22Rv1 (cell line): ENCODE measurements around the gene PCYOX1L.

Source experiments
- H3K27ac ChIP-seq: fragments of 450-650 bp; 2 replicates; pipeline ENCODE4 v1.5.1; 2017
- ZFX ChIP-seq: fragments of 450-650 bp; IDR thresholded peaks from 2 replicates; pipeline ENCODE4 v1.6.1; 2017; ENCODE audit warnings: antibody characterized with exemption, borderline replicate concordance
- TF ChIP-seq, protein P1 (sequence below): fragments of 450-650 bp; IDR thresholded peaks from 2 replicates; pipeline ENCODE4 v1.5.1; 2017; ENCODE audit warnings: mild to moderate bottlenecking

PCYOX1L gene

DNA sequence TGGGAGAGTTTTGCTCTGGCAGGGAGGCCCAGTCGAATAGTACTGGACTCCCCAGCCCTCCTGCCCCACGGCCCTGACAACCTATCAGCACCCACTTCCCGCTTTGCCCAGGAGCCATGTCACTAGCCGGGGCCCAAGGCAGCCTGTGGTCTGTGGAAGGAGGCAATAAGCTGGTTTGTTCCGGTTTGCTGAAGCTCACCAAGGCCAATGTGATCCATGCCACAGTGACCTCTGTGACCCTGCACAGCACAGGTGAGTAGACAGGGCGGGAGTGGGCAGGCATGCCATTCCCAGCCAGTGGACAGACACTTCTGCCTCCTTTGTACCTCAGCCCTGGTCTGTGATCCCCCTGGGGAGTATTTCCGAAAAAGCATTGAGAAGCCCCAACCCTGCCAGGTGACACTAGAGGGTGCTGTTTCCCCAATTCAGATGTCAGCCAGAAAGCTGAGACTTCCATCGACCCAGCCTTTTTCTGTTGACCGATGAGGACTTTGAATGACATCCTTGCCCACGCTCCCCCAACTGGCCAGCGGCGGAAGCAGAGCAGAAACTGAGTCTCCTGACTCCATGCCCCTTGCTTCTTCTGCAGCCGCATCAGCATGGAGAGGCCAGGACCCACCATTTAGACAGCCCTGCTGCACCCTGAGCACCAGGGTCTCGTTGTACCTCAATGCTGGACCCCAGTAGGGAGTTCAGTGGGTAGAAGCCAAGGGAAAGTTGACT is 9.6 kb downstream of the PCYOX1L start:
- TF ChIP-seq ZFX: no peak
- TF ChIP-seq, protein P1, sequence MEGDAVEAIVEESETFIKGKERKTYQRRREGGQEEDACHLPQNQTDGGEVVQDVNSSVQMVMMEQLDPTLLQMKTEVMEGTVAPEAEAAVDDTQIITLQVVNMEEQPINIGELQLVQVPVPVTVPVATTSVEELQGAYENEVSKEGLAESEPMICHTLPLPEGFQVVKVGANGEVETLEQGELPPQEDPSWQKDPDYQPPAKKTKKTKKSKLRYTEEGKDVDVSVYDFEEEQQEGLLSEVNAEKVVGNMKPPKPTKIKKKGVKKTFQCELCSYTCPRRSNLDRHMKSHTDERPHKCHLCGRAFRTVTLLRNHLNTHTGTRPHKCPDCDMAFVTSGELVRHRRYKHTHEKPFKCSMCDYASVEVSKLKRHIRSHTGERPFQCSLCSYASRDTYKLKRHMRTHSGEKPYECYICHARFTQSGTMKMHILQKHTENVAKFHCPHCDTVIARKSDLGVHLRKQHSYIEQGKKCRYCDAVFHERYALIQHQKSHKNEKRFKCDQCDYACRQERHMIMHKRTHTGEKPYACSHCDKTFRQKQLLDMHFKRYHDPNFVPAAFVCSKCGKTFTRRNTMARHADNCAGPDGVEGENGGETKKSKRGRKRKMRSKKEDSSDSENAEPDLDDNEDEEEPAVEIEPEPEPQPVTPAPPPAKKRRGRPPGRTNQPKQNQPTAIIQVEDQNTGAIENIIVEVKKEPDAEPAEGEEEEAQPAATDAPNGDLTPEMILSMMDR: peak; percentile 86
- no peak overlapping the region for H3K27ac ChIP-seq

- TF ChIP-seq, protein P1: no peak
- no peak for TF ChIP-seq ZFX
- no peak overlapping the region for H3K27ac ChIP-seq
Measured at GRCh38 chr5:149367972-149368645, 10.3 kb downstream of the PCYOX1L start.

DNA sequence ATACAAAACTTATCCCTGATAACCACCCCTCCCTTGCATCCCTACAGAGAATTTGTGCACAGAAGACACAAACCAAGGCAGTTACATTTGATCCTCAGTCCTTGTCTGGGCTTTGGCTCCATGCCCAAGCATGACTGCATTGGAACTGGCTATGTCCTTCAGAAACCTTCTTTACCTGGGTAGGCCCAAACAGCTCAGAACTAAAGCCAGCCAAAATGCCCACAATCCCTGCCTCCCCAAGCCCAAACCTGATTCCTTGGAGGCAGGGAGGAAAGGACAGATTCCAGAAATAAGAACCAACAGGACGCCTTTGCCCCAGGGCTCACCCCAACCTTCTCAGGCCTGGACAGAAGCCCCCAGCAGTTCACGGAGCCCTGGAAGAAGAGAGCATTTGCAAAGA is 13.0 kb downstream of the PCYOX1L start:
- TF ChIP-seq, protein P1: no peak
- TF ChIP-seq ZFX: no peak
- no peak overlapping the region for H3K27ac ChIP-seq

DNA sequence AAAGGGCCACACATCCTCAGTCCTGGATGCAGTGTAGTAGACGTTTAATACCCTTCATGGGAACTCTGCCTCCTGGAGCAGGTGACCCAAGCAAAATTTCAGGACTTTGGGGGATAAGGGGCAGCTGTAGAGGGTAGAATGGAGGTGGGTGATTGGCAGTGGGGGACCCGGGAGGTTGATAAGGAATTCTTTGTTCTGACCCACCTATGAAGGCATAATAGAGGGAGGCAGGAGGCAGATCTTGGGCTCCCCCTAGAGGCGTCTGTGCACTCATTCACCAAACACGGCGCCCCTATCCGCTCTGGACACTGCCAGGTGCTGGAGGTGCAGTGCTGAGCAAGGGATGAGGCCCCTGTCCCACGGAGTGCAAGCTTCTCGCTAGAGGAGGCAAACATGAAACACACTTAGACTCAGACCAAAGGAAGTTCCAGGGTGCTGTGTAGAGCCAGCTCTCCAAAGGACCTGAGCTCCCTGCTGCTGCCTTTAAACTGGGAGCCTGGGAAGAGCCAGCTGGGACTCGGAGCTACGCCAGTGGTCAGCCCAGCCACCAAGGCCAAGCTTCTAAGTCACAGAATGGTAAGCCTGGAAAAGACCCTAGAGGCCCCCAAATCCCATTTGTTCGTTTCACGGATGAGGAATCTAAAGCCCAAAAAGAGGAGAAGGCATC is 13.6 kb downstream of the PCYOX1L start:
- TF ChIP-seq, protein P1: peak; percentile 93
- TF ChIP-seq ZFX: no peak
- no peak overlapping the region for H3K27ac ChIP-seq

DNA sequence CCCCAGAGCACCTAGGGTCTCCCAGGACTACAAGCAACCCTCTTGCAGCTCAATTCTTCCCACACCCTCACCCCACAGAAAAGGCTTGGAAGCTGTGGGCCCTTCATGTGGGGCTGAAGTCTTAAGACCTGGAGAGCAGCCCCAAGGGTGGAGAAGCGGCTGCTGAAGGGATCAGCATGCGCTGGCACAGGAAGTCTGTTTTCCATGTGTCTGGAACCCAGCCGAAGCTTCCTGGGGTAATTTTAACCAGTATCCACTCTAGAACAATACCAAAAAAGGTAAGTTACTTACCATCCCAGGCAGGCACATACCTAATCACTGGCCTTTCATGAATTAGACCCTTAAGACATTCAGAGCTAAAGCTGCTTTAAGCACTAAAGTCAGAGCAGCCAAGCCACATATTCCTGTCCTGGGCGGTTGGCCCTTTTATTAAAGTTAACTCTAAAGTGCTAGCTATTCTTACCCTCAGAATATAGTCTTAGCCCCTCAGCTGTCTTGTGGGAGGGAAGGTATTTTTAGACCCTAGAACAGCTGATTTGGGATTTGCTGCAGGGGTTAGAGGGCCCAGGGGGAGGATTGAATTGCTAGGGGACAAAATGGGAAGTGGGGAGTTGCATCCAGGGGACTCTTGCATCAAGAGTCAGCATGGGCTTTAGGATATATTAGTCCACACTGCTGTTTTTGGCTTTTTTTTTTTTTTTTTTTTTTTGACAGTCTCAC is 14.4 kb downstream of the PCYOX1L start:
- no peak for TF ChIP-seq ZFX
- TF ChIP-seq, protein P1: no peak
- H3K27ac ChIP-seq: no peak overlapping the region

- H3K27ac ChIP-seq: no peak overlapping the region
- TF ChIP-seq ZFX: no peak
- TF ChIP-seq, protein P1: no peak
Measured at GRCh38 chr5:149372932-149373331, 15.1 kb downstream of the PCYOX1L start.
